Measurements from ENCODE around the gene RNF6. TPM values are rescaled to one million over a fixed set of nuclear protein-coding genes. Genes with fewer than 3 reads are reported as not detected.
"Not testable (repeated sequence)": the region's sequence is repeated elsewhere in the genome, so short reads cannot be mapped to it uniquely, and the experiment has no call there.

Gene RNF6
- total RNA-seq, 1 experiment from 2014 or later = 19.5 TPM

DNA sequence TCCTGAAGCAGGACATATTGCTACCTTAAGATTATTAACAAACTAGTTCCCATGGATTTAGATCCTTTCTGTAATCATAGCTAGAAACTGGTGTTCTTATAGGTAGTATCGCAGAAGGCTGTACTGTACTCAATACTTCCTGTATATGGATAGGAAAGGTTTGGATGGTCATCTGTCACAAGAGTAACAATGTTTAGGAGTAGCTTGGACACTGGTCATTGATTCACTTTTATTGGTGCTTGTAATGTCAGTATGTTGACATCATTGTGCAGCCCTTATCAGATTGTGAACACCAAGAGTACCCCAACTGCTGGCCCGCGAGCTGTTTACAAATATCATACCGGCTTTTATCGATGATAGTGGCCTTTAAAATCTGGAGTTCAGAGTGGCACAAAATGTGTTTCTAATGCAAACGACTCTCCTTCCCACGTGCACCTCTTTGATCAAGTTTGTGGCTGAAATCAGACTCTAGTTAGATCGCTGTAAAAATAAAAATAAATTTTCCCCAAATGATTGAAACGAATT lies 31.2 kb upstream of the RNF6 start:
- peak overlapping the region; percentile 76 to 91 for H3K4me3 Mint-ChIP-seq
- H3K36me3 Mint-ChIP-seq (ENCODE audit: insufficient read depth in 1 of 3, low read depth in 3 of 3) = no peaks in the 10 kb centered on the region
- no peak overlapping the region for H2BK20ac ChIP-seq (ENCODE audit: low read depth, low read length, poor library complexity, severe bottlenecking)
- no peaks in the 10 kb centered on the region for H4K20me1 ChIP-seq (ENCODE audit: control insufficient read depth, insufficient read depth, insufficient read length)
- H2BK12ac ChIP-seq (ENCODE audit: insufficient read length, low read depth, low read length) = no peak overlapping the region
- peaks cover 4% of the 10 kb centered on the region for H3K79me1 ChIP-seq (ENCODE audit: insufficient read depth, low read depth, low read length, poor library complexity, severe bottlenecking)
- no peak overlapping the region for H2BK120ac ChIP-seq (ENCODE audit: low read depth, low read length, poor library complexity, severe bottlenecking)
- no peaks in the 10 kb centered on the region for H3K9me3 Mint-ChIP-seq
- H3K4me1 ChIP-seq (ENCODE audit: insufficient read depth, low read length) = no peaks in the 10 kb centered on the region
- no peak overlapping the region for H4K5ac ChIP-seq (ENCODE audit: insufficient read length, low read depth, low read length)
- H3K4ac ChIP-seq (ENCODE audit: low read depth, low read length) = no peak overlapping the region
- no peak overlapping the region for H2AK5ac ChIP-seq (ENCODE audit: insufficient read length, low read length)
- no peaks in the 10 kb centered on the region for H3K9me3 ChIP-seq (ENCODE audit: control insufficient read depth, low read depth, low read length)
- H2BK15ac ChIP-seq (ENCODE audit: low read depth, low read length) = no peak overlapping the region
- H3K27me3 Mint-ChIP-seq (ENCODE audit: low read depth) = peaks cover 2% of the 10 kb centered on the region
- no peak overlapping the region for H3K56ac ChIP-seq (ENCODE audit: insufficient read length, low read depth, low read length)
- H2BK5ac ChIP-seq (ENCODE audit: insufficient read length, low read length) = no peak overlapping the region
- H4K8ac ChIP-seq (replicated peaks; ENCODE audit: insufficient read length, low read depth, low read length) = no peak overlapping the region
- peak overlapping the region in 2 of 3 experiments; percentile 77 to 84; a peak in 4 of 7 replicates for H3K27ac Mint-ChIP-seq
- peaks cover 22% of the 10 kb centered on the region in 2 experiments for H3K4me1 Mint-ChIP-seq
- no peak overlapping the region for H3K14ac ChIP-seq (ENCODE audit: insufficient read depth, low read length)
- H3K79me2 ChIP-seq (ENCODE audit: insufficient read depth, low read length) = peaks cover 8% of the 10 kb centered on the region; the same call in 1 of the 2 replicates
- no peak for TF ChIP-seq CTCF (conservative IDR thresholded peaks at IDR 0.05)
- no peak overlapping the region for H3K23ac ChIP-seq (ENCODE audit: insufficient read length, low read depth, low read length)
- H3K27me3 ChIP-seq (ENCODE audit: insufficient read depth, low read length) = peaks cover 2% of the 10 kb centered on the region; the same call in 1 of the 2 replicates
- H3K9ac ChIP-seq (ENCODE audit: extremely low read depth, insufficient read length, low read length) = no peak overlapping the region
- peak overlapping the region; percentile 86 for H2AFZ ChIP-seq (ENCODE audit: low read length)
- peaks cover 6% of the 10 kb centered on the region for H3K23me2 ChIP-seq (ENCODE audit: insufficient read length, low read depth, low read length, poor library complexity, severe bottlenecking)
- H3K4me2 ChIP-seq (ENCODE audit: insufficient read depth, insufficient read length, low read length) = peak overlapping the region; percentile 98
- no peak overlapping the region for H3K18ac ChIP-seq (ENCODE audit: insufficient read length, low read depth, low read length)
- no peak overlapping the region for H3T11ph ChIP-seq (ENCODE audit: low read length)
- H3K27ac ChIP-seq (ENCODE audit: insufficient read length, low read depth, low read length) = no peak overlapping the region
- no peak for DNase-seq
- no CpG with 5 or more reads among the region's 9 CpGs for WGBS (ENCODE audit: extremely low coverage, insufficient read length, low lambda C conversion rate)
- no peak overlapping the region for H4K91ac ChIP-seq (ENCODE audit: insufficient read length, low read depth, low read length)

GRCh38 chr13:26252006-26252405 lies 29.9 kb upstream of the RNF6 start:
- WGBS (ENCODE audit: extremely low coverage, insufficient read length, low lambda C conversion rate) = no CpG with 5 or more reads among the region's 4 CpGs
- H2AFZ ChIP-seq (ENCODE audit: low read length); H3K9me3 ChIP-seq (ENCODE audit: control insufficient read depth, low read depth, low read length); H4K20me1 ChIP-seq (ENCODE audit: control insufficient read depth, insufficient read depth, insufficient read length); H3K27ac Mint-ChIP-seq; H2BK12ac ChIP-seq (ENCODE audit: insufficient read length, low read depth, low read length); H4K5ac ChIP-seq (ENCODE audit: insufficient read length, low read depth, low read length); H3K4me3 Mint-ChIP-seq; H3K56ac ChIP-seq (ENCODE audit: insufficient read length, low read depth, low read length); H3K4me2 ChIP-seq (ENCODE audit: insufficient read depth, insufficient read length, low read length); H3K4ac ChIP-seq (ENCODE audit: low read depth, low read length); H2BK15ac ChIP-seq (ENCODE audit: low read depth, low read length); H3T11ph ChIP-seq (ENCODE audit: low read length); H2BK20ac ChIP-seq (ENCODE audit: low read depth, low read length, poor library complexity, severe bottlenecking); H4K91ac ChIP-seq (ENCODE audit: insufficient read length, low read depth, low read length); H3K18ac ChIP-seq (ENCODE audit: insufficient read length, low read depth, low read length); H4K8ac ChIP-seq (replicated peaks; ENCODE audit: insufficient read length, low read depth, low read length); H2BK120ac ChIP-seq (ENCODE audit: low read depth, low read length, poor library complexity, severe bottlenecking); H3K9me3 Mint-ChIP-seq; H3K23ac ChIP-seq (ENCODE audit: insufficient read length, low read depth, low read length); H3K4me1 ChIP-seq (ENCODE audit: insufficient read depth, low read length); H3K14ac ChIP-seq (ENCODE audit: insufficient read depth, low read length); H3K27me3 Mint-ChIP-seq (ENCODE audit: low read depth); H3K36me3 Mint-ChIP-seq (ENCODE audit: insufficient read depth in 1 of 3, low read depth in 3 of 3); H3K27me3 ChIP-seq (ENCODE audit: insufficient read depth, low read length); H2BK5ac ChIP-seq (ENCODE audit: insufficient read length, low read length); DNase-seq; H3K9ac ChIP-seq (ENCODE audit: extremely low read depth, insufficient read length, low read length); H2AK5ac ChIP-seq (ENCODE audit: insufficient read length, low read length); H3K79me2 ChIP-seq (ENCODE audit: insufficient read depth, low read length); H3K23me2 ChIP-seq (ENCODE audit: insufficient read length, low read depth, low read length, poor library complexity, severe bottlenecking); H3K79me1 ChIP-seq (ENCODE audit: insufficient read depth, low read depth, low read length, poor library complexity, severe bottlenecking); H3K27ac ChIP-seq (ENCODE audit: insufficient read length, low read depth, low read length): not testable (repeated sequence)
- H3K4me1 Mint-ChIP-seq = peaks cover 15 to 18% of the 10 kb centered on the region in 2 experiments

Measured in H9 (cell line).